ENCODE results near the gene HHATL.

DNA sequence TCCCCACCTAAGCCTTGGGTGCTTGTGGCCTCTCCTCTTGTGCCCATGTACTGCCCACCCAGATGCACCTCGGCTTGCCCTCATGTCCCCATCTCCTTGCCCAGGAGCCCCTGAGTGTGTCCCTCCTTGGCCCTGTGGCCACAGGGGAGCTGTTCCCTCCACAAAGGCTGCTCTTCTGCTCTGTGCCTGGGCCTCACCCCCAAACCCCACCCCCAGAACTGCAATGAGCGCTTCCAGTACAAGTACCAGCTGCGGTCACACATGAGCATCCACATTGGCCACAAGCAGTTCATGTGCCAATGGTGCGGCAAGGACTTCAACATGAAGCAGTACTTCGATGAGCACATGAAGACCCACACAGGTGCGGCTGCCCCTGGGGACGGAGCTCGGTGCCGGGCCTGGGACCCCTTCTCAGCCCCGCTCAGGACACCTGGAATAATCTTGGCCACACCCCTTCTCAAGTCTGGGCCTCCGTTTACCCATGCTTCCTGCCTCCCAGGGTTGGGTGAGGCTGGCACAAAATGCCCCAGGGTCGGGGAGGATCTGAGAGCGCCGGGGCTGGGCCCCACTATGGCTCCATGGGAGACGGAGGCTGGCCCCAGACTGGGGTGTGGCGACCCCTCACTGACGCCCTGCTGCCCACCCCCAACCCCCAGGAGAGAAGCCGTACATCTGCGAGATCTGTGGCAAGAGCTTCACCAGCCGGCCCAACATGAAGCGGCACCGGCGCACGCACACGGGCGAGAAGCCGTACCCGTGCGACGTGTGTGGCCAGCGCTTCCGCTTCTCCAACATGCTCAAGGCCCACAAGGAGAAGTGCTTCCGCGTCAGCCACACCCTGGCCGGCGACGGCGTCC lies 38.8 kb downstream of the HHATL start:
- TF ChIP-seq CTCF (conservative IDR thresholded peaks at IDR 0.05): no peak
- TF ChIP-seq ZFX (IDR thresholded peaks at IDR 0.05): no peak
